Measurements from ENCODE around the gene CDRT15L2. TPM values are rescaled to one million over a fixed set of nuclear protein-coding genes. Genes with fewer than 3 reads are reported as not detected.

Gene CDRT15L2
- total RNA-seq, 3 donors from 2014 or later (not counting 1 experiment from before 2014, with no cell fraction given): not detected

Other genes with a start within 250 kb of the CDRT15L2 start
- 100 to 1,000 TPM in 1 of 3 donors, 10 to 100 TPM in 2; 40.8 to 131 (median 50.8) TPM for gene LGALS9B, start 112.2 kb upstream of the CDRT15L2 start, total RNA-seq

All from natural killer cell (primary cell).